ENCODE data around the gene XCR1. TPM values are rescaled to one million over a fixed set of nuclear protein-coding genes. Genes with fewer than 3 reads are reported as not detected.

XCR1 gene
- total and polyA plus RNA-seq, 2 of the 8 experiments (the other 6 are each of a cell fraction or from before 2014, with no cell fraction given): 0.53 TPM; not detected in 1

- Histone ChIP-seq H3K79me1 (ENCODE audit: low read depth, low read length) (no peaks in the 10 kb centered on the region), H2AFZ (ENCODE audit: low read length) (no peak overlapping the region), H3K56ac (replicated peaks; ENCODE audit: insufficient read length, low read depth, low read length) (no peak overlapping the region), H3K27ac (ENCODE audit: low read depth, low read length) (no peak overlapping the region), H3K79me2 (ENCODE audit: control insufficient read depth in 1 of 2, insufficient read depth in 2 of 2, low read length in 2 of 2) (no peaks in the 10 kb centered on the region), H3K23ac (ENCODE audit: insufficient read length) (no peak overlapping the region), H3K36me3 (ENCODE audit: control insufficient read depth in 2 of 4, insufficient read depth in 4 of 4, low read length in 3 of 4) (no peaks in the 10 kb centered on the region), H3K9ac (replicated peaks in 1 of 4; ENCODE audit: extremely low read depth in 1 of 4, low read depth in 3 of 4, low read length in 3 of 4) (no peak overlapping the region), H2BK20ac (ENCODE audit: low read length) (no peak overlapping the region), H3K4me2 (ENCODE audit: insufficient read depth in 1 of 2, low read depth in 2 of 2, low read length in 2 of 2) (no peak overlapping the region), H3K4me1 (replicated peaks in 1 of 4; ENCODE audit: control insufficient read depth in 3 of 4, insufficient read depth in 4 of 4, low read length in 3 of 4) (no peaks in the 10 kb centered on the region), H2BK12ac (ENCODE audit: low read depth, low read length) (no peak overlapping the region), H4K20me1 (replicated peaks in 1 of 2; ENCODE audit: control insufficient read depth in 1 of 2, insufficient read depth in 2 of 2, low read length in 2 of 2) (no peaks in the 10 kb centered on the region), H4K91ac (replicated peaks; ENCODE audit: insufficient read length, low read length) (no peak overlapping the region), H4K8ac (ENCODE audit: extremely low read depth, insufficient read depth, low read length) (no peak overlapping the region), H3K27me3 (replicated peaks in 1 of 4; ENCODE audit: control insufficient read depth in 3 of 4, extremely low read depth in 1 of 4, insufficient read depth in 3 of 4, low read length in 3 of 4) (no peaks in the 10 kb centered on the region), H2BK15ac (ENCODE audit: low read length) (no peak overlapping the region), H3K18ac (ENCODE audit: extremely low read depth, low read length) (no peak overlapping the region), H3K14ac (ENCODE audit: insufficient read length) (no peak overlapping the region), H3K4ac (replicated peaks; ENCODE audit: insufficient read length, low read depth, low read length) (no peak overlapping the region), H3K4me3 (ENCODE audit: extremely low read depth in 1 of 4, insufficient read depth in 2 of 4, low read depth in 3 of 4, low read length in 4 of 4) (no peak overlapping the region), H2BK120ac (replicated peaks; ENCODE audit: low read depth, low read length) (no peak overlapping the region), H2AK5ac (ENCODE audit: low read depth, low read length) (no peak overlapping the region), H2BK5ac (ENCODE audit: low read depth, low read length) (no peak overlapping the region), H3K23me2 (ENCODE audit: low read depth, low read length) (no peaks in the 10 kb centered on the region), H4K5ac (ENCODE audit: insufficient read length, low read depth, low read length) (no peak overlapping the region), H3K9me3 (ENCODE audit: insufficient read depth in 2 of 2, low read depth in 1 of 2, low read length in 1 of 2) (no peaks in the 10 kb centered on the region)
- 88% methylated on average over 3 of the region's 3 CpGs; no CpG with 5 or more reads in 1 of the 2 experiments for WGBS, 2 experiments (ENCODE audit: extremely low coverage in 1 of 2, insufficient coverage in 1 of 2, insufficient read length in 1 of 2, insufficient replicate concordance in 2 of 2, low coverage in 1 of 2, low lambda C conversion rate in 2 of 2, missing lambda C conversion rate in 1 of 2)
- ChIA-PET POLR2A (ENCODE audit: partially characterized antibody) (no interaction called here), CTCF (ENCODE audit: partially characterized antibody) (interaction anchor here (0.6 to 1.3 kb wide), 3 partner anchors 21 to 176 kb away, joined by 3 read pairs; partner anchors contain the start of gene CCR1)
- DNase-seq (ENCODE audit: low read depth in 1 of 2, low spot score in 2 of 2): no peak
- no peak for FAIRE-seq
- no peak for TF ChIP-seq BRCA1 (IDR thresholded peaks at IDR 0.05; ENCODE audit: low read depth, low read length)
These were observed 30.4 kb upstream of the XCR1 start for GRCh38 chr3:46057716-46058115.

All from H1 (cell line).